ENCODE results near the gene SEC14L3.
A peak's percentile ranks its signal among the peaks of the same experiment; 100 is the strongest.
"Not testable (repeated sequence)": the region's sequence is repeated elsewhere in the genome, so short reads cannot be mapped to it uniquely, and the experiment has no call there.

The SEC14L3 gene

DNA sequence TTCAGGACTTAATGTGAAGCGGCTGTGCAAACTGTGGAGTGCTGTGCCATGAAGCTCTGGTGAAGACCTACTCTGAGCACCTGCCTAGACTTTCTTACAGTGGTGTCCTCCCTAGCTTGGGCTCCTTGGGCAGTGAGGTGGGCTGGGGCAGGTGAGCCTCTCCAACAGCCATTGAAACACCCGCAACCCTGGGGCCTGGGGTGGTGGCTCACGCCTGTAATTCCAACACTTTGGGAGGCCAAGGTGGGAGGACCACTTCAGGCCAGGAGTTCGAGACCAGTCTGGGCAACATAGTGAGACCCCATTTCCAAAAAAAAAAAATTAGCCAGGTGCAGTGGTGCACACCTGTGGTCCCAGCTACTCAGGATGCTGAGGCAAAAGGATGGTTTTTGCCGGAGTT is 14.3 kb upstream of the SEC14L3 start:
- DNase-seq (ENCODE audit: low spot score), result no peak

DNA sequence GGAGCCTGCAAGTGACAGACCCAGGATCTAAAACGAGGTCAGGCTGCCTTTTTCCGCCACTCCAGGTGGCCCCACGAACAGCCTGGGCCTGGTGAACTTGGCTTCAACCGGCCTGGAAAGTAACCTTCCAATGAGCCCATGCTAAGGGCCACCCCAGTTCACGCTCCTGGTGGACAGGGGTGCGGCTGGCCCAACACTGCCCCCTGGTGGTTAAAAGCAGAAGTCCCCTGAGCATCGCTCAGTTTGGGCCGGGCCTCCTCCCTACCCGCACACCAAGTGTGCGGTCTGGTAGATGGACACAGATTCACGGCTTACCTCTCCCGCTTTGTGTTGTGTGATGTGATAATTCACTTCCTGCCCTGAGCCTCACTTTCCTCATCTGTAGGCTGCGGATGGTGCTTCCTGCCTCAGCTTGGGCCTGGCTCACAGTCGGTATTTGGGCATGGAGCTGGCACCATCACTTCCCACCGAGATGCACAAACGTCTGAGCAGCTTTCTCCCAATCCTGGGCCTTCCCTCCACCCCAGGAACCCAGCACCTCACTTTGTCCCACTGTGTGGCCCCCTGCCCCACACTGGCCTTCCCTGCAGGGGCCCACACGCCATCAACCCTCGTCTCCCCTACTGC is 13.7 kb upstream of the SEC14L3 start:
- peak; percentile 99 for DNase-seq (ENCODE audit: low spot score)

DNA sequence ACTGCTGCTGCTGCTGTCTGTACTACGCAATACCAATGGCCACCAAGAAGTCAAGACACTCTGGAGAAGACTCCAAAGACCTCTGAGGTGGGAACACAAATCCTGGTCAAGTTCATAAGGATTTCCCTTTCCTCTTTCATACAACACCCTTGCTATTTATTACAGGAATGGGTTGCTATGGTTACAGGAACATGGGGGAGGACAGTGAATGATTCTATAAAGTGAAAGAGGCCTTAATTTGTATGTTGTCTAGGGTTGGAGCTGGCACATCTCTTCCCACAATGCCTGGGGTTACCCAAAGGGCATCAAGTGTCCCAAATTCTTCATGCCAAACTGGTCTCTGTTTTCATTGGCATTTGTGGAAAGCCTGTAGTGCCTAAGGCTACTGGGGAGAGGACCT is 11.4 kb upstream of the SEC14L3 start:
- DNase-seq (ENCODE audit: low spot score), result no peak

GRCh38 chr22:30481711-30482110 is 9.9 kb upstream of the SEC14L3 start:
- DNase-seq (ENCODE audit: low spot score), result no peak

GRCh38 chr22:30479981-30480380 is 8.2 kb upstream of the SEC14L3 start:
- no peak for DNase-seq (ENCODE audit: low spot score)

- DNase-seq (ENCODE audit: low spot score), result peak; percentile 31
These were observed 3.0 kb upstream of the SEC14L3 start for GRCh38 chr22:30474683-30475424.

- DNase-seq (ENCODE audit: low spot score), result no peak
These were observed 2.3 kb upstream of the SEC14L3 start for GRCh38 chr22:30474121-30474520.

GRCh38 chr22:30472994-30473720 is 1.3 kb upstream of the SEC14L3 start:
- DNase-seq (ENCODE audit: low spot score), result no peak

GRCh38 chr22:30470655-30471054 is 1.2 kb downstream of the SEC14L3 start:
- DNase-seq (ENCODE audit: low spot score), result no peak

- no peak for DNase-seq (ENCODE audit: low spot score)
These were observed 2.7 kb downstream of the SEC14L3 start for GRCh38 chr22:30469165-30469564.

GRCh38 chr22:30460555-30460954 is 11.3 kb downstream of the SEC14L3 start:
- not testable (repeated sequence) for DNase-seq (ENCODE audit: low spot score)

- no peak for DNase-seq (ENCODE audit: low spot score)
These were observed 11.7 kb downstream of the SEC14L3 start for GRCh38 chr22:30460147-30460546.

- peak; percentile 78 for DNase-seq (ENCODE audit: low spot score)
These were observed 12.4 kb downstream of the SEC14L3 start for GRCh38 chr22:30459181-30460052.

DNA sequence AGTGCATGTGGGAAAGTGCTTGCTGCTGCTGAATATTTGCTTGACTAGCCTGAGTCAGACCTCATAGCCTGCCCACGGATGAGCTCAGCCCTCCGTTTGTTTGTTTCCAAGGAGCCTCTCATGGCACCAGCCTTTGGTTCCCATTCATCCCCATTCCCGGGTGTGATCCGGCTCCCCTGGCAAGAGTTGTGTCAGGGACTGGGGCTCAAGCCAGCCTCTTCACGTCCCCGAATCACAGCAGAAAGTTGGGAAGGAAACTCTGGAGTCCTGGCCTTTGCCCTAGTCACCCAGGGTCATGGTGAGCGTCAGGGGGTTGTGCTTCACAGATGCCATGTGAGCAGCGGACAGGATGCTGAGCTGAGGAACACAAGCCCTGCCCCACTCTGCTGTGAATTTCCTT is 13.8 kb downstream of the SEC14L3 start:
- DNase-seq (ENCODE audit: low spot score), result no peak

- DNase-seq (ENCODE audit: low spot score), result no peak
These were observed 16.6 kb downstream of the SEC14L3 start for GRCh38 chr22:30455075-30455840.

- DNase-seq (ENCODE audit: low spot score), result no peak
These were observed 17.9 kb downstream of the SEC14L3 start for GRCh38 chr22:30453731-30454510.

GRCh38 chr22:30452861-30453260 is 19.0 kb downstream of the SEC14L3 start:
- no peak for DNase-seq (ENCODE audit: low spot score)

GRCh38 chr22:30451488-30451887 is 20.3 kb downstream of the SEC14L3 start:
- not testable (repeated sequence) for DNase-seq (ENCODE audit: low spot score)

GRCh38 chr22:30447656-30448055 is 24.2 kb downstream of the SEC14L3 start:
- no peak for DNase-seq (ENCODE audit: low spot score)

GRCh38 chr22:30445438-30446145 is 26.2 kb downstream of the SEC14L3 start:
- DNase-seq (ENCODE audit: low spot score), result no peak

Data from iPS-NIHi11 (cell line).